HCT116 (cell line): ENCODE data around the gene MAP3K21.

Experiments used
- ATF3 ChIP-seq: IDR thresholded peaks from 2 replicates; pipeline ENCODE4 v1.6.1; 2012
- CTCF ChIP-seq, 3 experiments: fragments of 200-600 bp in 1 of 3; sonication (generic) in 1 of 3; IDR thresholded peaks in 2 of 3; conservative IDR thresholded peaks in 1 of 3; 2 replicates each; pipeline ENCODE4 v1.5.1; 2012 to 2017; ENCODE audit warnings: low read depth in 2 of 3, low read length in 2 of 3, antibody characterized with exemption in 1 of 3, borderline replicate concordance in 1 of 3, control low read depth in 1 of 3, mild to moderate bottlenecking in 1 of 3, mixed read lengths in 1 of 3, mixed run types in 1 of 3, moderate library complexity in 1 of 3; ENCODE audit not compliant: insufficient read depth in 1 of 3
- EZH2 ChIP-seq: fragments of 200-600 bp; sonication (generic); IDR thresholded peaks from 2 replicates; pipeline ENCODE4 v1.6.1; 2017; ENCODE audit warnings: antibody characterized with exemption, mixed run types
- EZH2phosphoT487 ChIP-seq: fragments of 200-600 bp; IDR thresholded peaks from 2 replicates; pipeline ENCODE4 v1.6.1; 2018; ENCODE audit warnings: antibody characterized with exemption, borderline replicate concordance
- MAX ChIP-seq: IDR thresholded peaks from 2 replicates; pipeline ENCODE4 v1.6.1; 2012
- POLR2A ChIP-seq: IDR thresholded peaks from 2 replicates; pipeline ENCODE4 v1.7.0; 2011; ENCODE audit warnings: borderline replicate concordance; ENCODE audit not compliant: insufficient read depth, insufficient read length; ENCODE audit errors: extremely low read depth
- POLR2AphosphoS5 ChIP-seq: IDR thresholded peaks from 2 replicates; pipeline ENCODE4 v1.6.1; 2011; ENCODE audit warnings: mild to moderate bottlenecking, low read depth, low read length, moderate library complexity
- REST ChIP-seq: IDR thresholded peaks from 2 replicates; pipeline ENCODE4 v1.6.1; 2012; ENCODE audit warnings: low read depth
- SIN3A ChIP-seq: IDR thresholded peaks from 2 replicates; pipeline ENCODE4 v1.6.1; 2012; ENCODE audit warnings: low read depth
- SP1 ChIP-seq: IDR thresholded peaks from 2 replicates; pipeline ENCODE4 v1.6.1; 2012; ENCODE audit warnings: low read depth
- SRF ChIP-seq: IDR thresholded peaks from 2 replicates; pipeline ENCODE4 v1.6.1; 2012; ENCODE audit warnings: low read depth
- YY1 ChIP-seq: IDR thresholded peaks from 2 replicates; pipeline ENCODE4 v1.6.1; 2011; ENCODE audit warnings: low read length, low read depth, moderate library complexity, mild to moderate bottlenecking; ENCODE audit not compliant: insufficient replicate concordance; ENCODE audit errors: extremely low read depth
- ZFX ChIP-seq: fragments of 450-650 bp; IDR thresholded peaks from 2 replicates; pipeline ENCODE4 v1.6.1; 2017
- ZNF274 ChIP-seq: fragments of 200-500 bp; sonication (Bioruptor generic); IDR thresholded peaks from 2 replicates; pipeline ENCODE4 v1.6.1; 2014; ENCODE audit warnings: mild to moderate bottlenecking, low read depth, low read length, inconsistent platforms

GRCh38 chr1:233338102-233338501 is 10.6 kb downstream of the MAP3K21 start:
- no peak for TF ChIP-seq POLR2A
- TF ChIP-seq SIN3A, result no peak
- no peak for TF ChIP-seq REST
- TF ChIP-seq EZH2phosphoT487, result no peak
- no peak for TF ChIP-seq EZH2
- no peak for TF ChIP-seq CTCF (IDR thresholded peaks at IDR 0.05 in 2 of 3, conservative IDR thresholded peaks at IDR 0.05 in 1 of 3; ENCODE audit: borderline replicate concordance in 1 of 3, insufficient read depth in 1 of 3, low read depth in 2 of 3, low read length in 2 of 3)
- TF ChIP-seq SRF, result no peak
- no peak for TF ChIP-seq ATF3
- TF ChIP-seq MAX, result no peak
- no peak for TF ChIP-seq SP1
- no peak for TF ChIP-seq POLR2AphosphoS5
- no peak for TF ChIP-seq ZFX
- TF ChIP-seq ZNF274, result no peak
- TF ChIP-seq YY1, result no peak
